Tibial nerve (tissue), 4 donors: ENCODE measurements around the gene ACHE.

ENCODE experiments used
- EP300 ChIP-seq, 2 donors: sonication (generic); formaldehyde crosslinking; IDR thresholded peaks; one replicate each; pipeline ENCODE4 v1.6.1; 2017; ENCODE audit warnings: antibody characterized with exemption in 2 of 2, mild to moderate bottlenecking in 1 of 2
- POLR2A ChIP-seq, 2 donors: fragments of 450-650 bp; IDR thresholded peaks; one replicate each; pipeline ENCODE4 v1.6.1; 2017; ENCODE audit warnings: antibody characterized with exemption in 2 of 2, mild to moderate bottlenecking in 2 of 2, moderate library complexity in 2 of 2
- TF ChIP-seq, protein P1 (sequence below), 5 experiments: fragments of 200-600 bp in 3 of 5; fragments of 450-650 bp in 2 of 5; sonication (generic) in 3 of 5; IDR thresholded peaks; one replicate each; pipeline ENCODE4 v1.5.1; 2016 to 2019; ENCODE audit warnings: antibody characterized with exemption in 5 of 5, mild to moderate bottlenecking in 3 of 5, moderate library complexity in 2 of 5

DNA sequence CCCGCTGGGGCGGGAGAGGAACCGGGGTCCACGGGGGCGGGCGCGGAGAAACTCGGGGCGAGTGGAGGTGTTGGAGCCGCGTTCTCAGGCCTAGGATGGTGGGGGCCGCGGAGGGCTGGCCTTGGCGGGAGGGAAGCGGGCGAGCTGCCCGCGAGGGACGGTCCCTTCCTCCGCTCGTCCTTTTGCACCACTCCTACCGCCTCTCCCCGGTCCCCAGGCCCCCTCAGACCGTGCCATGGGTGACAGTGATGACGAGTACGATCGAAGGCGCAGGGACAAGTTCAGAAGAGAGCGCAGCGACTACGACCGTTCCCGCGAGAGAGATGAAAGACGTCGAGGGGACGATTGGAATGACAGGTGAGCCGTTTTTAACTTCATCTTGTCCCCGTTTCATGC lies 20.3 kb downstream of the ACHE start:
- TF ChIP-seq POLR2A (IDR thresholded peaks at IDR 0.05) (no peak), EP300 (IDR thresholded peaks at IDR 0.05) (no peak)
- TF ChIP-seq, protein P1, sequence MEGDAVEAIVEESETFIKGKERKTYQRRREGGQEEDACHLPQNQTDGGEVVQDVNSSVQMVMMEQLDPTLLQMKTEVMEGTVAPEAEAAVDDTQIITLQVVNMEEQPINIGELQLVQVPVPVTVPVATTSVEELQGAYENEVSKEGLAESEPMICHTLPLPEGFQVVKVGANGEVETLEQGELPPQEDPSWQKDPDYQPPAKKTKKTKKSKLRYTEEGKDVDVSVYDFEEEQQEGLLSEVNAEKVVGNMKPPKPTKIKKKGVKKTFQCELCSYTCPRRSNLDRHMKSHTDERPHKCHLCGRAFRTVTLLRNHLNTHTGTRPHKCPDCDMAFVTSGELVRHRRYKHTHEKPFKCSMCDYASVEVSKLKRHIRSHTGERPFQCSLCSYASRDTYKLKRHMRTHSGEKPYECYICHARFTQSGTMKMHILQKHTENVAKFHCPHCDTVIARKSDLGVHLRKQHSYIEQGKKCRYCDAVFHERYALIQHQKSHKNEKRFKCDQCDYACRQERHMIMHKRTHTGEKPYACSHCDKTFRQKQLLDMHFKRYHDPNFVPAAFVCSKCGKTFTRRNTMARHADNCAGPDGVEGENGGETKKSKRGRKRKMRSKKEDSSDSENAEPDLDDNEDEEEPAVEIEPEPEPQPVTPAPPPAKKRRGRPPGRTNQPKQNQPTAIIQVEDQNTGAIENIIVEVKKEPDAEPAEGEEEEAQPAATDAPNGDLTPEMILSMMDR (IDR thresholded peaks at IDR 0.05), result no peak
